SKM-1 treated with dmso at 0.1 percent for 144 hours (cell line): ENCODE results near the gene TMEM205.
"Not testable (repeated sequence)": the region's sequence is repeated elsewhere in the genome, so short reads cannot be mapped to it uniquely, and the experiment has no call there.

ENCODE experiments used
- DNase-seq: peaks from one replicate; lab custom pipeline; 2025; ENCODE audit not compliant: unreplicated experiment; lab: John Stamatoyannopoulos, UW

Gene TMEM205

DNA sequence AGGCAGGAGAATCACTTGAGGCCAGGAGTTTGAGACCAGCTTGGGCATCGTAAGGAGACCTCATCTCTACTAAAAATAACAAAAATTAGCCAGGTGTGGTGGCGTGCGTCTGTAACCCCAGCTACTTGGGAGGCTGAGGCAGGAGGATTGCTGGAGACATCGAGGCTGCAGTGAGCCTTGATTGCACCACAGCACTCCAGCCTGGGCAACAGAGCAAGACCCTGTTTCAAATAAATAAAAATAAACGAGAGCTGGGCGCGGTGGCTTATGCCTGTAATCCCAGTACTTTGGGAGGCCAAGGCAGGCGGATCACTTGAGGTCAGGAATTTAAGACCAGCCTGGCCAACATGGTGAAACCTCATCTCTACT is 6.0 kb downstream of the TMEM205 start:
- not testable (repeated sequence) for DNase-seq

DNA sequence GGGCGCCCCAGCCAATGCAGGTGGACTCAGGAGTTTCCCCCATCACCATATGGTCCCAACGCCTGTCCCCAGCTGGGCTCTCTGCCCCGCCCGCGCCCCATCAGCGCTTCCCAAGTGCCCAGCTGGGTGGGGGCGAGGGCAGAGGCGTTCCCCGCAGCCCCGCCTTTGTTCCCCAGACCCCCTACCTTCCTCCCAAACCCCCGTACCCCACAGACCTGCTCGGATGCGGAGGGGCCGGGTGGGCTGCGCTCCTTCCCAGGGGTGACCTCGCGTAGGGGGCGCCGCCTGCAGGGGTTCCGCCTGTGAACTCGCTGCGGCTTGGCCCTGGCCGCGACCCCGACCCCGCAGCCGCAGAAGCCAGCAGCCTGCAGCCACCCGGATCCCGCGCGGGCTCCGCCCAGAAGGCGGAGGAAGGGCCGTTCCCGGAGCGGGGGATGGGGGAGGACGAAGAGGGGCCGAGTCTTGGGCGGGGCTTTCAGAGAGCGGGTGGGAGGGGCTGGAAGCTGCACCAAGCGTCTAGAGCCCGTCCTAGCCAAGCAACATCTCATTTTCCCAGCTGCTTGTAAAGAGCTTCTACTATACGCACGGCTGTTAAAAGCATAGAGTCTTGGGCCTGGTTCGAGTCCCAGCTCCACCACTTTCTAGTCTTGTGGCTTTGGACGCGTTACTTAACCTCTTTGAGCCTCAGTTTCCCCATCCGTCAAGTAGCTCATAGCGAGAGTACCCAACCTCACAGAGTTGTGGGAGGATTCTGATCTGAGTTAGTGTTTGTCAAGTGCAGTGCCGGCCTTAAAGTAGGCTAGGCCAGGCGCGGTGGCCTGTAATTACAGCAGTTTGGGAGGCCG is 6.6 kb downstream of the TMEM205 start, which contains the start of gene RAB3D:
Gene RAB3D, minus strand, starts transcription at position 404 of the 845 bp plus-strand sequence. CDS start 2,258 bp downstream, outside the sequence.
- DNase-seq = peak; percentile 43

DNA sequence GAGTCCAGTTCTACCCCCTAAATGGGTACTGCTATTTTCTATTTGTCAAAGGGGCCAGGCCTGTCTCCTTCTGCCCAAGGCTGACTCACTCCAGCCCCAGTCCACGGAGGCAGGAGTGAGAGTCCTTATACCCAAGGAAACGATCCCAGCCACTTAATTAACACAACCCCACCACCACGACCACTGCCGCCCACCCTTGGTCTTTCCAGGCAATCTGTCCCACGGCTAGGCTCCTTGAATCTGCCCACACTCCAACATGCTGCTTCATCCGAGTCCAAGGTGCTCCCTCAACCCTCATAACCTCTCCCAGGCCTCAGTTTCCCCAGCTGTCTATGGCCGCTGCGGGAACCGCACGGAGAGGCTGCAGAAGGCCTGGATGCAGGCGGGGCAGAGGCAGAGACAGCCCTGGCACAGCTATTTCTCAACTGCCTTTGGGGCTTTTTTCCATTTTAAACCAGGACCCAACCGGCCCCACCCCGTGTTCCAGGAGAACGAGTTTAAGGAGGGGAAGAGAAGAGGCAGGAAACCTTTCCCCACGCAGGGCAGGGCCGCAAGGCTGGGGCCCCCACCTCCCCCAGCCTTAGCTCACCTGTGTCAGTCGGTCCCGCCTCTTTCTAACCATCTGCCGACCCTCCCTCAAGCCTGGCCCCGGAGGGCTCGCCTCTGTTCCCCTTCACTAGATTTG is 7.4 kb downstream of the TMEM205 start:
- DNase-seq = no peak

DNA sequence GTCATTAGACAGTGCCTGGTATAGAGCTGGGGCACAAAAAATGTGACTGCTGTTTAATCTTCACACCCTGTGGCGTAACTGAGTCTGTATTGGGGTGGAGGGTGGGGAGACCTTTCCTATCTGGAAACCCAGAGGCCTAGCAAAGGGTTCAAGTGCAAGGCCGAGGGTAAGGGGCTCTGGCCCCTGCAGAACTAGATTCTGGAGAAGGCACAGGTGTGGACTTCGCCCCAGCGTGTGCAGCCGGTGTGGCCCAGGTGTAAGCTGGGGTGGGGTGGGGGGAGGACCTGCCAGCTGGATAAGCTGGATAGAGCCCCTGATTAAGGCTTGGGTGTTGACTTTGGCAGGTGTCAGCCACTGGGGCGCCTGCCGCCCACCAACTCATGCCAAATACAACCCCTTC is 7.9 kb downstream of the TMEM205 start:
- DNase-seq = no peak

DNA sequence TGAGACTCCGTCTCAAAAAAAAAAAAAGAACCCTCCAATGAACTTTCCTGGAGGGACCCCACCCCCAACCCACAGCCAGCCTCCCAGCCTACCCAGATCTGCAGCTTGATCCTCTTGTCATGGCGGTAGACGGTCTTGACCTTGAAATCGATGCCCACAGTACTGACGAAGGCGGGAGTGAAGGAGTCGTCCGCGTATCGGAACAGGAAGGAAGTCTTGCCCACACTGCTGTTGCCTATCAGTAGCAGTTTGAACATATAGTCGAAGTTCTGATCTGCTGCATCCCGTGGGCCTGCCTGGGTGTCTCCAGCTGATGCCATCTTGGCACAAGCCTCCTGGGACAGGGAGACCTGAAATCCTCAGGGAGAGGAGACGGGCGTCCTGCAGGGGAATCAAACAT is 9.0 kb downstream of the TMEM205 start:
- DNase-seq = no peak

DNA sequence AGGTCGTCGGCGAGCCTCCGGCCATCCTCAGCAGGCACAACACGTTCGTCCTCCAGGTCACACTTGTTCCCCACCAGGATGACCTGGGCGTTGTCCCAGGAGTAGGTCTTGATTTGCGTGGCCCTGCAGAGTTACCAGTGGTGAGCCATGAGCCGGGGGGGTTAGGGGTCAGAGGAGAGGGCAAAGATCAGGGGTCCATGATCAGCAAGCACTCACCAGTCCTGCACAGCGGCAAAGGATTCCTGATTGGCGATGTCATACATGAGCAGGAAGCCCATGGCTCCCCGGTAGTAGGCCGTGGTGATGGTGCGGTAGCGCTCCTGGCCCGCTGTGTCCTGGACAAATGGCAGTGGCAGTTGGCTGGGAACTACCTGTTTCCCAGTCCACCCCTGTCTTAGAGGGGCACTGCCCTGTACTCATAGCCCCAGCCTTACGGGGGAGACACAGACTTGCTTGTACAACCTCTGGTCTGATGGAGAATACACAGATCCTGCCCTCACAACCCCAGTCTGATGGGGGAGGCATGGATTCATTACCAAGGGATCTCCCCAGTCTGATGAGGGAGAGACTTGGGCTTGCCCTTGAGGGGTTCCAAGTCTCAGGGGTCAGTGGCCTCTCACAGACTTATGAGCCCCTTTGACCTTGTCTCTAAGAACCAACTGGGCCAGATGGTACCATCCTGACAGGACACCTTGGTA is 10.5 kb downstream of the TMEM205 start:
- no peak for DNase-seq

- not testable (repeated sequence) for DNase-seq
These were observed 12.2 kb downstream of the TMEM205 start for GRCh38 chr19:11333838-11334237.

DNA sequence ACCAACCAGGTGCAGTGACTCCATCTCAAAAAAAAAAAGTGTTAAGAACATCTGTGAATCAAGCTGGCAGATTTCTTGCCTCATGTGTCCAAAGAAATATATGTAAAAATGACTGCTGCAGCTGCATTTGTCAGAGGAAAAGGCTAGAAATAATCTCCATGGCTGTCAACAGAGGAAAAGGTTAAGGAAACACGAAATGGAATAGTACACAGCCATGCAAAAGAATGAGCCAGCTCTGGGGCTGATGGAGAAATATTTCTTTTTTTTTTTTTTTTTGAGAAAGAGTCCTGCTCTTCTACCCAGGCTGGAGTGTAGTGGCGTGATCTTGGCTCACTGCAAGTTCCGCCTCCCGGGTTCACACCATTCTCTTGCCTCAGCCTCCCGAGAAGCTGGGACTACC is 13.2 kb downstream of the TMEM205 start:
- no peak for DNase-seq

- no peak for DNase-seq
These were observed 14.6 kb downstream of the TMEM205 start for GRCh38 chr19:11331502-11331901.

DNA sequence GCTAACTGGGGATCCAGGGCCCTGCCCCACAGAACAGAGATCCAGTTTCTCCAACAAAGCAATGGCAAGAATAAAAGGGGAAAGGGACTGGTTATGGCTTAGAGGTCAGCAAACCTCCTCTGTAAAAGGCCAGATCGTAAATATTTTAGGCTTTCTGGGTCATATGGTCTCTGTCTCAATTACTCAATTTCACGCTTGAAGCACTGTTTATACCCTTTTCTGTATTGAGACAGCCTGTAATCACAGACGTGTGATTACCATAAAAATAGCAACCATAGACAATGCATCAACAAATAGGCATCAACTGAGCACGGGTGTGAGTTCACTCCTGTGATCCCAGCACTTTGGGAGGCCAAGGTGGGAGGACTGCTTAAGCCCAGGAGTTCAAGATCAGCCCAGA is 15.9 kb downstream of the TMEM205 start:
- DNase-seq = no peak

DNA sequence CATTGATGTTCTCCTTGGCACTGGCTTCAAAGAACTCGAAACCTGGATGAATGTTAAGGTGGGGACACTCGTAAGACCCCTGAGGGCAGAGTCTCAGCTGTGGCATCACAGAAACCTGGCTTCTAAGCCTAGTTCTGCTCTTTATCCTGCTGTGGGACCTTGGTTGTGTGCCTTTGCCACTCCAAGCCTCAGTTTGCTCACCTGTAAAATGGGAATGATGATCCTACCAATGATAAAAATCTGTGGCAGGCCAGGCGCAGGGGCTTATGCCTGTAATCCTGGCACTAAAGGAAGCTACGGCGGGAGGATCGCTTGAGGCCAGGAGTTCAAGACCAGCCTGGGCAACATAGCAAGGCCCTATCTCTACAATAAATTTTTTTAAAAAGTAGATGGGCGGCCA is 20.5 kb downstream of the TMEM205 start:
- DNase-seq = no peak

DNA sequence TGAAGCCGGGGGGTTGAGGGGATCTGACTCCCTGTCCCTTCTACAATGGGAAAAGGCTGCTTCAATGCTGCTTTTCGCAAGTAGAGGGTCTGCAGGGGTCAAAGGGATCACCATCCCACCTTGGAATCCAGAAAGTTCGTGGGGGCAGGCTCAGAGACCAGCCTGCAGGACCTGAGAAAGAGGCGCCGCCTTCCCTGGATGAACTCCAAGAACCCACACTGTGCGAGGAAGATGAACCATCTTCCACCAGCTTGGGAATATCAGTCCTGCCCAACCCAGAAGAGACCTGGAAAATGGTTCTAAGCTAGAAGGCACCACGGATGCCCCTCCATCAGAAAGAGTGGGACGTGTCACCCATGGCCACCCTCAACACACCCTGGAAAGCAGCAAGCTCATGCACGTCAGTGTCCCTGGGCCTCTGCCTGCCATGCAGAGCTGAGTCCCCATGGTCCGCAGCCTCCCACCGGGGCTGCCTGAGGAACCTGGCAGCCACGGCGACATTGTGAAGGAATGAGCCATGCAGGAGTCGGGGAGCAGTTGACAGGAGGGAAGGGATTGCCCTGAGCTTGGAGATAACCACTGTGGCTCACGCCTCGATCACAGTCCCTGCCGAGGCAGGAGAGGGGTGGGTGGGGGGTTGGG is 21.2 kb downstream of the TMEM205 start:
- no peak for DNase-seq

DNA sequence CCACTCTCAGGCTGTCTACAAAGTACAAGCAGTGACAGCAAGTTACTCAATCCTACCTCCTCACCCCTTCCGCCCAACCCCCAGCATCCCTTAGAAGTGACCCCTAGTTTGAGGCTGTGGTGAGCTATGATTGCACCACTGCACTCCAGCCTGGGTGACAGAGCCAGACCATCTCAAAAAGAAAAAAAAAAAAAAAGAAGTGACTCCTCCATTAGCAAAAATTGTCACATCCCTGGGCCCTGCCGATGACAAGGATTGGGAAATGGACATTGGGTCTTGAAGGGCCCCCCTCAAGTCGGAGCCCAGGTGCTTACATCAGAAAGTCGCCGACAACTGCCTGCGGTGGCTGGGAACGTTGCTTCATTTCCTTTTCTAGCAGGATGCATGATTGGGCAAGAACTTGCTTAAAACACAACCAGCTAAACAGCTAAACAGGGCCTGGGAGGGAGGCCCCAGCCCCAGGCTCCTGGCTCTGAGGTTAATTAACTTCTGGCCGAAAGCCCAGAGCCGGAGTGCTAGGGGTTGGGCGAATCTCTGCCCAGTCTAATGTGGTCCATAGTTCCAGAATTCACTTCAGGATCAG is 21.9 kb downstream of the TMEM205 start:
- DNase-seq = peak; percentile 100

GRCh38 chr19:11323601-11324078 is 22.4 kb downstream of the TMEM205 start:
- DNase-seq = no peak

DNA sequence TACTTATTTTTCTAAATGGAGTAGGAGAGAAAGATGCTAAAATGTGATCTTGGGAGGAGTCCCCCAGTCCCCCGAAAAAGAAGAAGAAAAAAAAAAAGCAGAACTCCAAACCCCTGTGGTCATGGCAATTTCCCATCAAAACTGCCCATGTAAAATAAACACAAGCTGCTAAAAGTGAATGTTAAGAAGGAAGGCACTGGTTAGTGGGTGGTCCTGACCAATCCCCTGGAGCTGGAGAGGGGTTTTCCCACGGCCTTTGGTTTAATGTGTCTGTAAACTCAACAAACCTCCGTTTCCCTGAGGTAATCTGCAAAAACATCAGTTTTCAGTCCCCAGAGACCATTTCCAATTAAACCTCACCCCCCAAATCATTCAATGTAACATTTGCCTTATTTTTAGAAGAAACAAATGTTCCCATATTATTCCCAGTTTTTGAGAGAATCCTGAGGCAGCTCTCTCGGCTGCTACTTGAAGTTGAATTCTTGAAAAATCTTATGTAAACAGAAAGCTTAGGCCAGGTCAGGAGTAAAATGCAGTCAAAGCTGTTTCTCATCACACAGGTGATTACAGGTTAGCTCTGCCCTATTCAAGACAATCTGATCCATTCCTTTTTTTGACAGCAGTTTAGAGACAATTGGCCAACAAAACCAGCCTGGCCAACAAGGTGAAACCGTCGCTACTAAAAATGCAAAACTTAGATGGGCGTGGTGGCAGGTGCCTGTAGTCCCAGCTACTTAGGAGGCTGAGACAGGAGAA is 23.6 kb downstream of the TMEM205 start:
- peak; percentile 51 for DNase-seq

GRCh38 chr19:11321191-11322126 is 24.6 kb downstream of the TMEM205 start:
- DNase-seq = peak; percentile 16

GRCh38 chr19:11320278-11320995 is 25.6 kb downstream of the TMEM205 start:
- DNase-seq = peak; percentile 55

GRCh38 chr19:11306337-11306736 is 39.7 kb downstream of the TMEM205 start:
- DNase-seq = no peak
